ENCODE data around the gene PRKAG2.

The PRKAG2 gene

GRCh38 chr7:151840088-151840910 lies 36.6 kb downstream of the PRKAG2 start:
- DNase-seq (ENCODE audit: low read depth in 2 of 2), result no peak

GRCh38 chr7:151839451-151839921 lies 37.4 kb downstream of the PRKAG2 start:
- TF ChIP-seq CTCF (IDR thresholded peaks at IDR 0.05; ENCODE audit: low read depth, low read length), result no peak
- no peak for DNase-seq (ENCODE audit: low read depth in 2 of 2)
- H3K4me3 ChIP-seq (replicated peaks in 1 of 2; ENCODE audit: low read depth in 2 of 2, low read length in 2 of 2), result no peak overlapping the region

More at GRCh38 chr7:151840088-151840910, 36.6 kb downstream of the PRKAG2 start:
- no peak overlapping the region for H3K4me3 ChIP-seq (replicated peaks in 1 of 2; ENCODE audit: low read depth in 2 of 2, low read length in 2 of 2)
- TF ChIP-seq CTCF (IDR thresholded peaks at IDR 0.05; ENCODE audit: low read depth, low read length), result no peak

- no peak for DNase-seq (ENCODE audit: low read depth in 2 of 2)
- H3K4me3 ChIP-seq (replicated peaks in 1 of 2; ENCODE audit: low read depth in 2 of 2, low read length in 2 of 2), result no peak overlapping the region
- no peak for TF ChIP-seq CTCF (IDR thresholded peaks at IDR 0.05; ENCODE audit: low read depth, low read length)
Observed at GRCh38 chr7:151838861-151839381, 38.0 kb downstream of the PRKAG2 start.

GRCh38 chr7:151838072-151838471 lies 38.8 kb downstream of the PRKAG2 start:
- no peak for TF ChIP-seq CTCF (IDR thresholded peaks at IDR 0.05; ENCODE audit: low read depth, low read length)
- H3K4me3 ChIP-seq (replicated peaks in 1 of 2; ENCODE audit: low read depth in 2 of 2, low read length in 2 of 2), result no peak overlapping the region
- no peak for DNase-seq (ENCODE audit: low read depth in 2 of 2)

GRCh38 chr7:151837285-151838042 lies 39.5 kb downstream of the PRKAG2 start:
- no peak for TF ChIP-seq CTCF (IDR thresholded peaks at IDR 0.05; ENCODE audit: low read depth, low read length)
- no peak overlapping the region for H3K4me3 ChIP-seq (replicated peaks in 1 of 2; ENCODE audit: low read depth in 2 of 2, low read length in 2 of 2)

GRCh38 chr7:151836927-151837205 lies 40.0 kb downstream of the PRKAG2 start:
- DNase-seq (ENCODE audit: low read depth in 2 of 2), result no peak
- no peak overlapping the region for H3K4me3 ChIP-seq (replicated peaks in 1 of 2; ENCODE audit: low read depth in 2 of 2, low read length in 2 of 2)

More at GRCh38 chr7:151837285-151838042, 39.5 kb downstream of the PRKAG2 start:
- no peak for DNase-seq (ENCODE audit: low read depth in 2 of 2)

More at GRCh38 chr7:151836927-151837205, 40.0 kb downstream of the PRKAG2 start:
- TF ChIP-seq CTCF (IDR thresholded peaks at IDR 0.05; ENCODE audit: low read depth, low read length), result no peak
